ENCODE measurements around the gene WBP4. TPM values are rescaled to one million over a fixed set of nuclear protein-coding genes. Genes with fewer than 3 reads are reported as not detected.

The WBP4 gene
- polyA plus RNA-seq, 4 donors = 19.7 to 24.4 (median 23.1) TPM

Other genes with a start within 250 kb of the WBP4 start
- gene ELF1, start 42.2 kb upstream of the WBP4 start, polyA plus RNA-seq (ENCODE audit: insufficient read length in 4 of 4) = 10 to 100 TPM; 36.2 to 52.3 (median 49.3) TPM
- gene KBTBD6, start 71.3 kb downstream of the WBP4 start, polyA plus RNA-seq (ENCODE audit: insufficient read length in 4 of 4) = 10 to 100 TPM; 18.8 to 20.7 (median 20.0) TPM
- 10 to 100 TPM; 16.0 to 22.3 (median 19.1) TPM for gene KBTBD7, start 133.1 kb downstream of the WBP4 start, polyA plus RNA-seq (ENCODE audit: insufficient read length in 4 of 4)
- gene MTRF1, start 202.1 kb downstream of the WBP4 start, polyA plus RNA-seq (ENCODE audit: insufficient read length in 4 of 4) = 10 to 100 TPM; 14.6 to 22.1 (median 16.9) TPM
- 10 to 100 TPM; 26.8 to 47.6 (median 32.6) TPM for gene NAA16, start 249.8 kb downstream of the WBP4 start, polyA plus RNA-seq (ENCODE audit: insufficient read length in 4 of 4)

All from left renal pelvis (tissue), 4 donors.